Stimulated activated naive CD8-positive, alpha-beta T cell treated with anti-CD3 and anti-CD28 coated beads, Interleukin-15, amount 100 ng/mL, for 72 hours (primary cell): Measurements from ENCODE around the gene KCNJ2.

ENCODE experiments used
- ATAC-seq: fragments of 150-1000 bp; cut with Tn5 transposase; 2 replicates; pipeline ENCODE4 v1.10.0; 2021; ENCODE audit warnings: mild to moderate bottlenecking, moderate library complexity
- DNase-seq, 2 donors: peaks; one replicate each; pipeline ENCODE4 v3.0.0; 2021 to 2022
- H3K27ac Mint-ChIP-seq, 2 donors: one replicate each; pipeline ENCODE4 v1.8.0; 2022; ENCODE audit warnings: mild to moderate bottlenecking in 2 of 2, mixed read lengths in 2 of 2, moderate library complexity in 2 of 2
- H3K27me3 Mint-ChIP-seq: one replicate; pipeline ENCODE4 v1.8.0; 2022; ENCODE audit warnings: mixed read lengths
- H3K4me1 Mint-ChIP-seq: one replicate; pipeline ENCODE4 v1.8.0; 2022; ENCODE audit warnings: mild to moderate bottlenecking, mixed read lengths
- H3K4me3 Mint-ChIP-seq, 2 donors: one replicate each; pipeline ENCODE4 v1.8.0; 2022; ENCODE audit warnings: mild to moderate bottlenecking in 2 of 2, mixed read lengths in 2 of 2, moderate library complexity in 1 of 2
- H3K9me3 Mint-ChIP-seq, 2 donors: one replicate each; pipeline ENCODE4 v1.8.0; 2022; ENCODE audit warnings: mixed read lengths in 2 of 2

The KCNJ2 gene

DNA sequence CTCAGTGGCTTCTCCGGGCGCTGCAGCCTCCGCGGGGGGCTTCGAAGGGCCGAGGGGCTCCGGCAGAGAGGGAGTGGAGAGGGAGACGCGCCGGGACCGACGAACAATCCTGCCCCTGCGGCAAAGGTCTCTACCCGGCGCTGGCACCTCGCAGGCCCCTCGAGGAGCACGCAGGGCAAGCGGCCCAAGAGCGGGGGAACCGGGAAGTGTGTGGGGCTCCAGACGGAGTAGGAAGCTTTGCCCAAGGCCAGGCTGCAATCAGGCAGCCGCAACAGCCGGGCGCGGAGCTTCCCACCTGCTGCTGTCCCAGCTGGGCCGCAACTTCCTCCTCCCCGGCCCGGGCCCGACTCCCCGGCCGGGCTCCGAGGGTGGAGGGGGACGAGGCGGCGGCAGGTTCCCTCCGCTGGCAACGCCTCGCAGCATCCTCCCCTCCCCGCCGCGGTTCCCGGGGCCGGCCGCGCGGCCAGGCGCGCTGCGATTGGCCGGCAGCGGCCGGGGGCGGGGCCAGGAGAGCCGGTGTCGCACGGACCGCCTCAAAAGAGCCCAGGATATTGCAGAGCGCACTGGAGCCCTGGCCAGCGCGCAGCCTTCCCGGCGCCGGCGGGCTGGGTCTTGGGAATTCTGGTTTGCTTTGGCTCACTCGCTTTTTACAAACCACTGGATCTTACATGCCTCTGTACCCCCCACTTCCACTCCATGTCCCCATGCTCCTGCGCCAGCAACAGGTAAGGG is at the start of gene KCNJ2:
Gene KCNJ2 (plus strand): TSS at position 556 of the 732 bp plus-strand sequence. CDS start 5,508 bp downstream, outside the sequence.
- Mint-ChIP-seq H3K27me3 (peaks cover 80% of the 10 kb centered on the region), H3K27ac (peak within 1 kb of the TSS in 1 of 2 donors; percentile 72), H3K4me1 (peaks cover 18% of the 10 kb centered on the region), H3K4me3 (peak within 1 kb of the TSS; percentile 74 to 76), H3K9me3 (no peaks in the 10 kb centered on the region)
- DNase-seq: peak; percentile 57 to 59
- ATAC-seq: peak; percentile 92

DNA sequence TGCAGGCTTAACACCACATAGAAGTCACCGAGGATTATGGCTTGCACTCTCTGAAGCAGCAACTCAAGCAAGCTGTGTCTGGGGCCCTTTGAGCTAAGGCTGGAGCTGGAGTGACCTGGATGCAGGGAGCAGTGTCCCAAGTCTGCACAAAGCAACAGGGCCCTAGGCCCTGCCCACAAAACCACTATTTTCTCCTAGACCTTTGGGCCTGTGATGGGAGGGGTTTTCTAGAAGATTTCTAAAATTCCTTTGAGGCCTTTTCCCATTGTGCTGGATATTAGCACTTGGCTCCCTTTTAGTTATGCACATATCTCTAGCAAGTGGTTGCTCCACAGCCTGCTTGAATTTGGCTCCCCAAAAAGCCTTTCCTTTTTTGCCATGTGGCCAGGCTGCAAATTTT is 49.8 kb upstream of the KCNJ2 start:
- peak; percentile 15 for ATAC-seq
- H3K9me3 Mint-ChIP-seq: peaks cover 10 to 11% of the 10 kb centered on the region in 2 donors
- no peaks in the 10 kb centered on the region for H3K4me1 Mint-ChIP-seq

DNA sequence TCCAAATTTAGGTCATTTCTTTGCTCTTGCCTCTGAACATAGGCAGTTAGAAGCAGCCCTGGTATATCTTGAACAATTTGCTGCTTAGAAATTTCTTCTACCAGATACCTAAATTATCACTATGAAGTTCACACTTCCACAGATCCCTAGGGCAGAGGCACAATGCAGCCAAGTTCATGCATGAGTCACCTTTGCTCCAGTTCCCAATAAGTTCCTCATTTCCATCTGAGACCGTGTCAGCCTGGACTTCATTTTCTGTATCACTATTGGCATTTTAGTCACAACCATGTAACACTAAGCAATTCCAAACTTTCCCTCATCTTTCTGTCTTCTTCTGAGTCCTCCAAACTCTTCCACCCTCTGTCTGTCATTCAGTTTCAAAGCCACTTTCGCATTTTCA is 49.3 kb upstream of the KCNJ2 start:
- ATAC-seq (no peak), DNase-seq (no peak)
- Mint-ChIP-seq H3K9me3 (peaks cover 10 to 11% of the 10 kb centered on the region in 2 donors), H3K4me1 (no peaks in the 10 kb centered on the region), H3K4me3 (no peak overlapping the region), H3K27me3 (peaks cover 29% of the 10 kb centered on the region), H3K27ac (no peak overlapping the region)

More for the DNA sequence above, 49.8 kb upstream of the KCNJ2 start:
- H3K27ac Mint-ChIP-seq: no peak overlapping the region
- no peak for DNase-seq
- no peak overlapping the region for H3K4me3 Mint-ChIP-seq
- peaks cover 25% of the 10 kb centered on the region for H3K27me3 Mint-ChIP-seq

DNA sequence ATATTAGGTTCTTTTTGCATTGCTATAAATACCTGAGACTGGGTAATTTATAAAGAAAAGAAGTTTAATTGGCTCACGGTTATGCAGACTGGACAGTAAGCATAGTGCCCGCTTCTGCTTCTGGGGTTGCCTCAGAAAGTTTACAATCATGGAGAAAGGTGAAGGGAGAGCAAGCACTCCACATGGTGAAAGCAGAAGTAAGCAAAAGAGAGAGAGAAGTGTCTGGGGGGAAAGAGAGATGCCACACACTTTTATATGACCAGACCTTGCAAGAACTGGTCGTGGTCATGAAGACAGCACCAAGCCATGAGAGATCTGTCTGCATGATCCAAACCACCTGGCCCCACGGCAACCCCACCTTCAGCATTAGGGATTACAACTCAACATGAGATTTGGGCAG is 48.9 kb upstream of the KCNJ2 start:
- H3K9me3 Mint-ChIP-seq: peaks cover 10 to 11% of the 10 kb centered on the region in 2 donors
- H3K27ac Mint-ChIP-seq: no peak overlapping the region
- no peaks in the 10 kb centered on the region for H3K4me1 Mint-ChIP-seq
- H3K4me3 Mint-ChIP-seq: no peak overlapping the region
- ATAC-seq (no peak), DNase-seq (no peak)
- peaks cover 33% of the 10 kb centered on the region for H3K27me3 Mint-ChIP-seq

DNA sequence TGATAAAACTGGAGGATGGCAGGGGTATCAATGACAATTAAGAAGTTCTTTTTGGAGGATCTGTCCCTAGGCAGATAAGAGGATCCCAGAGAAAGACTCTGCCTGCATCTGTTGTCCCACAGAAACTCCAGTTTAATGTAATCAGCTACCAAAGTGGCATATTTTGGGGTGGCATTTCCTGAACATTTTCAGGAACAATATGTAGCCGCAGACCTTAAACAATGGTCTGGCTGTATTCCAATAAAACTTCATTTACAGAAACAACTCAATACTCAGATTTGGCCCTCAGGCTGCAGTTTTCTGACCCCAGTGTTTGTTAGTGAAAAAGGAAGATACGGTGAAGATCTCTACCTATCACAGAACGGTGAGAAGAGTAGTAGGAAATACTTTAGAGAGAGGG is 48.2 kb upstream of the KCNJ2 start:
- Mint-ChIP-seq H3K4me1 (no peaks in the 10 kb centered on the region), H3K27me3 (peaks cover 33% of the 10 kb centered on the region), H3K27ac (no peak overlapping the region), H3K9me3 (peaks cover 10 to 11% of the 10 kb centered on the region in 2 donors), H3K4me3 (no peak overlapping the region)
- DNase-seq (no peak), ATAC-seq (no peak)

DNA sequence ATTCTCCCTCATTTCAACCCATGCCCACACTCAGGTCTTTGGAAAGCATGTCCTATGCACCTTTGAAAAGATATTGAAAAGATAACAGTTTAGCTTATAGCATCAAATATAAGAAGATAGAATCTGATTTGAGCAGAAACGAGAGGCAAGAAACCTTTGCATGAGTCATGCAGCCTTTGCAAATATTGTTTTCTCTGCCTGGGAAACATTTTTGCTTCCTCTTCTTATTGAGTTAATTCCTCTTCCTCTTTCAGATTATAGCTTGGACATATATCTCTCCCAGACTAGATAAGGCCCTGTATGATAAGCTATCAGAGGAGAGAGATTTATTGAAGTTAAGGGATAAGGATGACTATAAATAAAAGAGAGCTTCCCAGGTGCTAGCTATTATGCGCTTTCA is 46.1 kb upstream of the KCNJ2 start:
- Mint-ChIP-seq H3K27ac (no peak overlapping the region), H3K27me3 (peaks cover 33% of the 10 kb centered on the region), H3K9me3 (peaks cover 7 to 8% of the 10 kb centered on the region in 2 donors), H3K4me1 (no peaks in the 10 kb centered on the region), H3K4me3 (no peak overlapping the region)
- no peak for ATAC-seq
- no peak for DNase-seq

DNA sequence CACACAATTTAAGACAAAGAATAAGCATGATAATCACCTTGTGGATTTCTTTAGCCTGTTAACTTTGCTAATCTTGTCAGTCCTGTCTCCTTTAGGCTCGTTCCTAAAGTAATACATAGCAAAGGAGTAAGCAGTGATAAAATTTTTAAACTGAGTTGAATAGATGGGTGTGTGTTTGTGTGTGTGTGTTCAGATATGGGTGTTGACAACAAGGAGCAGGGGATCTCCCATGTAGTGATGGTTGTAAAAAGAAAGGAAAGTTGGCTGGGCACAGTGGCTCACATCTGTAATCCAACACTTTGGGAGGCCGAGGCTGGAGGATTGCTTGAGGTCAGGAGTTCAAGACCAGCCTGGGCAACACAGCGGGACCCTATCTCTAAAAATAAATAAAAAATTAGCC is 44.6 kb upstream of the KCNJ2 start:
- peaks cover 0 to 7% of the 10 kb centered on the region in 2 donors for H3K9me3 Mint-ChIP-seq
- no peak overlapping the region for H3K4me3 Mint-ChIP-seq
- peak overlapping the region in 1 of 2 donors; percentile 19 for H3K27ac Mint-ChIP-seq
- H3K4me1 Mint-ChIP-seq: no peaks in the 10 kb centered on the region
- H3K27me3 Mint-ChIP-seq: peaks cover 33% of the 10 kb centered on the region
- no peak for ATAC-seq
- DNase-seq: no peak

DNA sequence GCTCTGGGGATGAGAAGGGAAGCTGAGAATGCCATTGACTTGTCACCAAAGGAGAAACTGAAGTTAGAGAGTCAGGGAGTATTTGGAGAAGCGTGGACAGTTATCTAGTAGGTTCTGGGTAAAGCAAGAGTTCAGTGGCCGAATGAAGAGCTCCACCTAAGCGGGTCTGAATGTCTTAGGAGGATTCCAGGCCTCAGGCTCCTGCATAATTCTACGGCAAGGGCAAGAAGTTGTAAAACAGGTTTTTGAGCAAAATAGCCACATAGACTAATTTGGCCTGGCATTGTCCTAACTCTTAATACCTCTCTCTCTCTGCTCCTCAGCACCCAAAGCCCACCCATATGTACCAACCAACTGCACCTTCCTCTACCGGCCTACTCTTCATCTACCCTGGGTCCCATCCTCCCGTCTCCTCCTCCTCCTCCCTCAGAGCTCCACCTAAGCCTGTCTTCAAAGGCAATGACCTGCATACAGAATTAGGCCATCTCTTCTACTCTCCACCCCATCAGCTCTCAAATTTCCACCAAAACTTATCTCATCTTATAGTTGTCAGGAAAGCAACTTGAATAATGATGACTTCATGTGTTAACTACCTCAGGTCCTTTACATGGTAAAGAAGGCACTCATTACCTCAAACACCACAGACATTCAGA is 42.0 kb upstream of the KCNJ2 start:
- Mint-ChIP-seq H3K27me3 (peaks cover 32% of the 10 kb centered on the region), H3K27ac (no peak overlapping the region), H3K4me3 (no peak overlapping the region), H3K4me1 (no peaks in the 10 kb centered on the region), H3K9me3 (no peaks in the 10 kb centered on the region)
- DNase-seq (no peak), ATAC-seq (no peak)

DNA sequence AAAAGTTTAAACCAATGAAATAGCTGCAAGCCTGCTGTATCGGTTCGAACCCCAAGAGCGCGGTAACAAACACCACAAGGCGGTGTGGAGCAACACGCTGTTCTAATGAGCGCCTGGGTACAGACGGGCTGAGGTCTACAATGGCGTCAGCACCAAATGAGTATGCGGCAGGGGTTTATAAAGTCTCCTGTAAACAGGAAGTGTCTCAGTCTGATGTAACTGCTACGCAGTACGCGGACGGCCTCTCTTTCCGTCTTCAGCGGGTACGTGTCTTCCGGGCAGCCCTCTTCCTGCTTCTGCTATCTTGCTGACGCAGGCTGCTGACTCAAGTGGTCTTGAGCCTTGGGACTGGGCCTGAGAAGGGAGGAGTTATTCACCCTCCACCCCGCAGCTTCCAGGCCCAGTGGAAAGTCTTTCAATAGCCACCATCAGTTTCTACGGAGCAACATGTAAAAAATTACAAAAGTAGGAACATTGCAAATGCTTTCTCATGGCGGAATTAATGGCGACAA is 40.5 kb upstream of the KCNJ2 start:
- no peak overlapping the region for H3K4me3 Mint-ChIP-seq
- no peak for ATAC-seq
- no peaks in the 10 kb centered on the region for H3K9me3 Mint-ChIP-seq
- DNase-seq: no peak
- H3K27me3 Mint-ChIP-seq: peaks cover 26% of the 10 kb centered on the region
- no peaks in the 10 kb centered on the region for H3K4me1 Mint-ChIP-seq
- no peak overlapping the region for H3K27ac Mint-ChIP-seq

DNA sequence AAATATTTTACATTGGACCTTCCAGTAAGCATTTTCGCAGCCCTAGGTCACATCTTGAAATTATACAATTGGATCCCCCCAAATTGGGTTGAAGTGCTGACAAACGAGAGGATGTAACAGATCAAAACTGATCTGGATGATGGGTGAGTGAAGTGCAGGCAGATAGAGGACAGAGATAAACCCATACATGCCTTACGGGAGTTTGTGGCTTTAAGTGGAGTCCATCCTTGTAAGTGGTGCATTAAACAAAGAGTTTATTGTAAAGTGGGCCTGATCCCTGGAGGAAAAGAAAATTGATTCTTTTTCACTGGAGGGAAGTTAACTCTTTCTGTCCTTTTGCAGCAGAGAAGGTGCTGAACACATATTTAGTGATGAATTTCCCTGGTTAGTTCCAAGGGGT is 39.0 kb upstream of the KCNJ2 start:
- Mint-ChIP-seq H3K4me1 (no peaks in the 10 kb centered on the region), H3K4me3 (no peak overlapping the region), H3K27ac (no peak overlapping the region), H3K9me3 (no peaks in the 10 kb centered on the region), H3K27me3 (peaks cover 16% of the 10 kb centered on the region)
- DNase-seq (no peak), ATAC-seq (no peak)

DNA sequence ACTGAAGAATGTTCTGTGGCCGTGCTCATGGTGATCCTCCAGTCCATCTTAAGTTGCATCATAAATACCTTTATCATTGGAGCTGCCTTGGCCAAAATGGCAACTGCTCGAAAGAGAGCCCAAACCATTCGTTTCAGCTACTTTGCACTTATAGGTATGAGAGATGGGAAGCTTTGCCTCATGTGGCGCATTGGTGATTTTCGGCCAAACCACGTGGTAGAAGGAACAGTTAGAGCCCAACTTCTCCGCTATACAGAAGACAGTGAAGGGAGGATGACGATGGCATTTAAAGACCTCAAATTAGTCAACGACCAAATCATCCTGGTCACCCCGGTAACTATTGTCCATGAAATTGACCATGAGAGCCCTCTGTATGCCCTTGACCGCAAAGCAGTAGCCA is 36.8 kb upstream of the KCNJ2 start:
- no peak for DNase-seq
- Mint-ChIP-seq H3K4me3 (no peak overlapping the region), H3K27ac (no peak overlapping the region), H3K9me3 (no peaks in the 10 kb centered on the region), H3K4me1 (peaks cover 10% of the 10 kb centered on the region), H3K27me3 (peaks cover 15% of the 10 kb centered on the region)
- ATAC-seq: no peak

DNA sequence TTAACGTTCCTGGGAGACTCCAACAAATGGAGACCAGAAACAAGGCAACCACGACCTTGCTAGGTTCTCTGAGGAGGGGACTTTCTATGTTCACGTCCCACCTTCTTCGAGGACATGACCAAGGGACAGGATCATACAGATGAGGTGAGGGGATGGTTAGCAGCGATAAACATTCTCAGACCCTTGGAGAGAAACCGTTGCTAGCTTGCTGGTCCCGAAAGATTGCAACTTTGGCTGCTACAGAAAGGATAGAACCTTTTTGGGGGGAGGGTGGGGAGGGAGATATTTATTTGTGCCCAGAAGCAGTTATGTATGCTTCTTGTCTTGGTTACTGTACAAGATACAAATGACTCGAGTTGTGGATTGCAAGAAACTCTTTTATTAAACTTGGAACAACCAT is 35.3 kb upstream of the KCNJ2 start:
- no peak for ATAC-seq
- H3K4me1 Mint-ChIP-seq: peaks cover 13% of the 10 kb centered on the region
- no peaks in the 10 kb centered on the region for H3K9me3 Mint-ChIP-seq
- peaks cover 15% of the 10 kb centered on the region for H3K27me3 Mint-ChIP-seq
- DNase-seq: no peak
- H3K4me3 Mint-ChIP-seq: no peak overlapping the region
- H3K27ac Mint-ChIP-seq: no peak overlapping the region

DNA sequence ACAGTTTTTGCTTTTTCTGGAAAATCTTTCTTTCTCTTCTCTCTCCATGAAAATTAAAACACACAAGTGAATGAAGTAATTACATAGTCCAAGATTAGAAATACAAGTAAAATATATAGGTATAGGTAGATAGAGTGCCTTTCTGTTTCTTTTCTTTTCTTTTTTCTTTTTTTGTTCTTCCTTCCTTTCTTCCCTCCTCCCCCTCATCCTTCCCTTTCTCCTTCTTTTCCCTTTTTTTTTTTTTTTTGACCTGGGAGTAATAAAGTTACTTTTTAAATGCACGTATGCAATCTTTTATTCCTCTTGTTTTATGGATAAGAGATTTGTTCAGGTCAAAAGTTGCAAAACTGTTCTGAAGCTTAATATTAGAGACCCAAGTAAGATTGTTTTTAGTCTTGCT is 34.6 kb upstream of the KCNJ2 start:
- H3K4me3 Mint-ChIP-seq: no peak overlapping the region
- ATAC-seq: no peak
- peaks cover 15% of the 10 kb centered on the region for H3K27me3 Mint-ChIP-seq
- no peaks in the 10 kb centered on the region for H3K9me3 Mint-ChIP-seq
- no peak overlapping the region for H3K27ac Mint-ChIP-seq
- no peak for DNase-seq
- peaks cover 13% of the 10 kb centered on the region for H3K4me1 Mint-ChIP-seq

DNA sequence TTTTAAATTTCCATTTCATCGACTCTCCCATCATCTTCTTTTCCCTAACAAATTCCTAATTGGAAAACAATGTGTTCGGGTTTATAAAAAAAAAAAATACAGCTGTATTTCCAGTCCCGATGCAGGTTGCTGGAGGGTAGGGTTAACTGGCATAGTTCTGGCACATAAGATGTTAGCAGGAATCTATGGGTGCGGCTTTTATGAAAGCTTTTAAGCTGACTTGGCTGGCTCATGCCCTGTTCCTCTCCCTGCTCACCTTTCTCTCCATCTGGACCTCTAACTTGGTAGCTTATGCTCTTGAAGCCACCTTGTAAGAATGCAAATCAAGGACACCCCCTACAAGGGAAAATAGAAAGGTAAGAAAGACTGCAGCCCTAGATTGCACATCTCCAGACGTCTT is 33.2 kb upstream of the KCNJ2 start:
- H3K27me3 Mint-ChIP-seq: peaks cover 1% of the 10 kb centered on the region
- no peak overlapping the region for H3K4me3 Mint-ChIP-seq
- DNase-seq (no peak), ATAC-seq (no peak)
- no peak overlapping the region for H3K27ac Mint-ChIP-seq
- peaks cover 13% of the 10 kb centered on the region for H3K4me1 Mint-ChIP-seq
- H3K9me3 Mint-ChIP-seq: no peaks in the 10 kb centered on the region

DNA sequence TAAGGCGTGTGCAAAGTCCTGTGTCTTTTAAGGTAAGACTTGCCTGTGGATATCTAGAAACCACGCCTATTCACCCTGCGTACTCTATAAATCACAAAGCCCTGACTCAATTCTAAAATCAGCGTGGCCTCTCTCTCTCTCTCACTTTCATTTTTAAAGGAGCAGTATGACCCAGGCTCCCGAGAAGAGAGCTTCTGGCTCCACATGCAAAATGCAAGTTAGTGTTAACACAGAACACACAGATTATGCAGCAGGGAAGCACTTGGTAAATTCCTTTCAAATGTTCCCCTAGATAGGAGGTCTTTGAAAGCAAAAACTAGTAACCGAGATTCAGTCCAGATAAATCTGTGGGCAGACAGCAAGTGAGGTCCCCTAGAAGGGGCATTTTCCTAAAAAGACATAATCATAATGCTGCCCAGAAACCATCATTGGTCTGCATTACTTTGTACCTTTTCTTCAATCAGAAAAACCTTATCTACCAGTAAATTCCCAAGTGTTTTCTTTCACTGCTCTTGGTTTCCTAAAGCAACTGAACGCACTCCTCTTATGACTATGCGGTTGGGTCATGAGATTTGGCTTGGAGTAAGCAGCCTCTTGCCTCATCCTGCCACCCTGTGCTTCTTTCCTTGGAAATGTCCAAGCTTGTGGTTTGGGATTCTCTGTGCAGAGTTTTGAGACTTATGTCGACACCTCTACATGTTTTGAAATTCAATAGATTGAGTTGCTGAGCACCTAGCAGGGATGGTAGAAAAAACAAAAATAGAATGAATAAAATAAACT is 31.7 kb upstream of the KCNJ2 start:
- peak; percentile 98 for ATAC-seq
- H3K4me3 Mint-ChIP-seq: peak overlapping the region; percentile 24 to 45
- DNase-seq: peak; percentile 33 to 54
- H3K27me3 Mint-ChIP-seq: no peaks in the 10 kb centered on the region
- no peaks in the 10 kb centered on the region for H3K9me3 Mint-ChIP-seq
- peaks cover 13% of the 10 kb centered on the region for H3K4me1 Mint-ChIP-seq
- peak overlapping the region in 1 of 2 donors; percentile 71 for H3K27ac Mint-ChIP-seq
